ENCODE data around the gene SYT17.

Gene SYT17

DNA sequence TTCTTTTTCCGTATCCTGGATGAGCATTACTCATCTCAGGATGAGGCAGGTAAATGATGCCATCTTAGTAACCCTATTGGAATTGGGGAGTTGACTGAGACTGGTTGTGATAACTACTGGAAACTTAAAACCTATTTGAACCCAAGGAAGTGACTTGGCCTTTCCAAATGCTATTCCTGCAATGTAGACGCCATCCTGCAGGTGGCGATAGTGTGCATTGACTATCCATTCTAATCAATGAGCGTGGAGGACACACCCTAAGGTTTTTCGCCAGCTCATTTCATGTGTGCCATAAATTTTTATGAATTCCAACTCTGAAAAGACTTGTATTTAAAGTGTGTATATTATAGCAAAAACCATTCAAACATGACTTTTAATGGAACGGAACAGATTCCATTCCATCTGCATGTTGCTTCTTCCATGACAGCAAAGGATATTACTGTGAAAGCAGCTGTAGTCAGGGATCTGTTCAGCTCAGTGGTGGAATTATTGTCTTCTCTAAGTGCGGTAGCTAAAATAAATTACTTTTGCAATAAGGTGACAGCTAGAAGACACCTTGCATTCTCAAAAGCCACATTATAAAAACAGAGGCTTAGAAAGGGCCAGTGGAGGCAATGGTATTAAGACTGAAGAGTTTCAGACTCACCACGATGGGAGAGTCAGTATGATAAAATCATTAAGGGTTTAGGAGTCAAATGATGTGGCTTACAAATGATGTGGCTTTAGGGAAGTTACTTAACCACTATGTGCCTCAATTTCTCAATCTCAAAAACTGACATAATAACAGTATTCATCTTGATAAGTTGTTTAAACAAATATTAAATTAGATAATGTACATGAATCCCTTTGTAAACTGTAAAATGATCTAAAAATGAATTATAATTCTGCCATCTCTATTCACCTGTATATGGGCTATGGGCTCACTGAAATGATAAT, 55.5 kb downstream of the SYT17 start:
- DNase-seq = peak; percentile 51

DNA sequence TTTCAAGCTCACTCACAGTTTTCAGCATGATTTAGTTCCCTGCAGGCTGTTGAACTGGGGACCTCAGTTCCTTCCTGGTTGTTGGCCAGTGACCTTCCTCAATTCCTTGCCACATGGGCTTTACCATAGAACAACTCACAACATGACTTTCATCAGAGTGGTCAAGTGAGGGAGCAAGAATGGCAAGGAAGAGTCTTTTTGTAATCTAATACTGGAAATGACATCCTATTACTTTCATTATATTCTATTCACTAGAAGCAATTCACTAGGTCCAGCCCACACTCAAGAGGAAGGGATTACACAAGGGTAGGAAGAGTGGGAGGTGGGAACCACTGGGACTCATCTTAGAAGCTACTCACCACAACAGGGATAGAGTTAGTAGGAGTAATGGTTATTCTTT, 57.6 kb downstream of the SYT17 start:
- DNase-seq = no peak

DNA sequence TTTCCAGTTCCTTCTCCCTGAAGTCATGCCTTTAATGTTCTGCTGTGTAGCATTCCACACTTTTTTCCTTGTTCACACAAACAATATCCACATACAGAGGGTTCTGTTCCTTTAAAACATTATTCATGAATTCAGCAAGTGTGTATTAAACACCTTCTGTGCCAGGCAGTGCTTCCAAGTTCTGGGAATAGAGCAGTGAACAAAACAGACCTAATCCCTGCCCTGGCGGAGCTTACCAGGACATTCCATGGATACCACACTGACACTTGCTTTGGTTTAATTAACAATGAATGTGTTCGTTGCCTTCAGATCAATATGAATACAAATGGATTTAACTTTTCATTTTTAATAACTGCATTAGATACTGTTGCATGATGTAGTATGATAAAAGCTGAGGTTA, 59.6 kb downstream of the SYT17 start:
- no peak for DNase-seq

DNA sequence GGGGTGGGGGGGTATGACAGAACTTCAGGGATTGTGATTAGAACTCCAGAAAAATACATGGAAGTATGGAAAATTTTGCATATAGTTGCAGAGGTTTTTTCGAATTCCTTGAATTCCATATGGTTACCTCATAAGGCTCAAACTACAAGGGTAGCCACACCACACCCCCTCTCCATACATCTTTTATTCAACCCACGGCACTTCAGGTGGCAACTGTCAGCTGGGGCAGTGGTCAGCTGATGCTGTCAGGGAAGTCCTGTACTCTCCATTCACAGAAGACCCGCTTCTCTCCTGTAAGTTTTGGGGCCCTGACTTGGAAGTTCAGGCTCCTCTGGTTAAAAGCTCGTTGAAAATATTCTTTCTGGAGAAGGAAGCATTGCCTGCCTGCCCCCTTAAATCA, 60.0 kb downstream of the SYT17 start:
- DNase-seq = no peak

DNA sequence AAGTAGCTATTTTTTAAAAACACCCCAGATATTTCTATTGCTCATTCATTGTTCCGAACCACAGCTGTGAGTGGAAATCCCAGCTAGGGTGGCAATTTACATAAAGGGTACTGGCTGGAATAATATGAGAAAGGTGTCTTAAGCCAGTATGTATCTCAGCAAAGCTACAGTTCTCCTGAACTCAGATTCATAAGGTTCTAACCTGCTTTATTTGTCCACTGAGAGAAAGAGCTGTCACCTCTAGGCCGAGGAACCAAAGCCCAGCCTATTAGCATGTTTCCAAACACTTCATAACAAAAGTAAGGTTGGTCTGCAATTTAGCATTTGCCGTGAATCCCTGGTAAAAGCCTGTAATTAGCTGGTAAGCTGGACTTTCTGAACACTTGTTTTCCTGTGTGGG, 60.5 kb downstream of the SYT17 start:
- DNase-seq = no peak

DNA sequence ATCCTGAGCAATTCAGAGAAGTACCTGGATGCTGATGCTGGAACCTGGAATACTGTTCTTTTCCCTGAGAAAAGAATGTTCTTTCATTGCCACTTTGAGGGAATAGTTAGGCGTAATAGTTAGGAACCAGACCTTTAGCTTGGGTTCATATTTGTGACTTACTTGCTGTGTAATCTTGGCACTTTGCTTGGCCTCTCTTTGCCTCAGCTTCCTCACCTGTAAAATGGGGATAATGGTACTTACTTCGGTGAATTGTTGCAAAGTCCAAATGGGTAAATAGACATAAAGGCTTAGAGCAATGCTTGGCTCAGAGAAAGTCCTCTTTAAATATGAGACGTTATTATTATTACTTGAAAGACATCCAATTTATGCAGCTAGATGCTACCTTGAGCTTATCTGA, 62.5 kb downstream of the SYT17 start:
- no peak for DNase-seq

DNA sequence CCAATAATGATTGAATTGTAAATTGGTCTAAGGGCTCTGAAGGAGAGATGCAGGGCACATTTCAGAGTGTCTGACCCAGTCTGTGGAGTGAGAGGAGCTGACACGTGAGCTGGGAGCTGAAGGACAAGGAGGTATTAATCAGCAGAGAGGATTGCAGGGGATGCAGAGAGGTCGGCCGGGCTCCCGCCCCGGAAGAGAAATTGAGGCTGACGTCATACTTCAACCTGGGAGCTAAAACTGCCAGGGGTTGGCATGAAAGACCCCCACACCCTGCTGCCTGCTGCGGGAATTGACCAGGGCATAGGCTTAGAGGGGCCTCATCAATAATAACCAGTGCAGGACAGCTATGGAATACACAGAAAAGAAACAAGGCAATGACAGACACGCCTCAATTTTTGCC, 63.8 kb downstream of the SYT17 start:
- no peak for DNase-seq

DNA sequence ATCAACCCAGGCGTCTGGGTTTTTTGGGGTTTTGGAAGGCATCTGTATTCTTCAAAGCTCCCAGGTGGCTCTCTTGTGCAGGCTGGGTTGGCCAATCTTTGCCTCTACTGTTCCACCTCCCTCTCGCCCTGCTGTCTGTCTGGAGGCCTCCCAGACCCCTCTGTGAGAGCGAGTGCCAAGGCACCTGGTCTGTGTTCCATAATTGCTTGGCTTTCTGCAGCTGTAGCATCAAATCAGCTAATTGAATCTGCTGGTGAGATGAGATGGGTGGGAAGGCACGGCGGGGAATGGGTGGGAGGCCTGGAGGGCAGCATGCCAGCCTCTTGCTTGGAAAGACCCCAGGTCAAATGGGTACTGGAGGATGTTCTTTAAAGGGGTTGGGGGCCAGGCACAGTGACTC, 64.9 kb downstream of the SYT17 start:
- no peak for DNase-seq

DNA sequence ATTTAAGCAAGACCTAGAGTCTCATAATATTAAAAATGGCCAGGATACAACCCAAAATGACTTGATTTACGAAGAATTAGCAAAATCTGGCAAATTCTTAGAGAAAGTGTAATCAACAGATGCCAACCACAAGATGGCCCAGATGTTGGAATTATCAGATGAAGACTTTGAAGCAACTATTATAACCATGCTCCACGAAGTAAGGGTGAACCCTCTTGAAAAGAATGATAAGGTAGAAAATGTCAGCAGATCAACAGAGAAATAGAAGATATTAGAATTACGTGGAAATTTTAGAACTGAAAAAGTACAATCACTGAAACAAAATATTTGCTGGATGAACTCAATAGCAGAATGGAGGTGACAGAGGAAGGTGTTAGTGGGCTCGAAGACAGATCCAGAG, 67.4 kb downstream of the SYT17 start:
- DNase-seq = no peak

DNA sequence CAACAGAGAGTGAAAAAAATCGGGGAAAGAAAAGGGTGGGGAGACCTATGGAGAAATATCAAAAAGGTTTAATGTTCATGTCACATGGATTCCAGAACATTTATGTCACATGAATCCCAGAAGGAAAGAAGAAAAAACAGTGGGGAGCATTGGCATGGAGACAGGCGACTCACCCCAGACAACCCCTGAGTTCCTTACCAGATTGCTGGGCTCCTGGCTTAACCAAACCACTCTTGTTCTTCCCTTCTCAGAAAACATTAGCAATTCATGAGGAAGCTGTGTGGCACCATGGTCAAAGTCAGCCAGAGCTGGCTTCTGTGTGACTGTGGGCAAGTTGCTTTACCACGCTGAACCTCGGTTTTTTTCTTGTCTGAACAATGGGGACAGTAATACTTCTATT, 67.8 kb downstream of the SYT17 start:
- DNase-seq = no peak

DNA sequence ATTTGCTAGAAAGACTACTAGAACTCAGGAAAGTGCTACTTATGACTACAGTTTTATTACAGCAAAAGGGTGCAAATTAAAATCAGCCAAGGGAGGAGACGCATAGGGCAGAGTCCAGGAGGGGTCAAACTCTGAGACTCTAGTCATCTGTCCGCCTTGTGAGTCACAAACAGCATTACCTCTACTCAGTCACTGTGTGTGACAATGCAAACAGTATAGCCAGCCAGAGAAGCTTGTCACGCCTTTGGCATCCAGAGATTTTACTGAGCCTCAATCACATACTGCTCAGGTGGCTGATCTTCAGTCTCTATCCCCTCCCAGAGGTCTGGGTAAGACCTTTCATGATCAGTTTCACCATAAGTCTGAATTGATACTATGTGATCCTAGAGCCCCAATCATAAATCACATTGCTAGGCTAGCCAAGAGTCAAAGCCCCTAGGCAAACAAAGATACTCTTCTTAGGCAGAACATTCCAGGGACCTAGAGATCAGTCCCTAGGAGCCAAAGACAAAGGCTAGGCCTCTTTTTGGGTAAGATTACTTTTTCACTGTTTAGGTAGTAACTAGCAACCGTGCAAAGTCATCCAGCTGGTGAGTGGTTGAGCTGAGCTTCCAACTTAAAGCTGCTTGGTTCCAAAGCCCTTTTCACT, 68.6 kb downstream of the SYT17 start:
- DNase-seq = no peak

DNA sequence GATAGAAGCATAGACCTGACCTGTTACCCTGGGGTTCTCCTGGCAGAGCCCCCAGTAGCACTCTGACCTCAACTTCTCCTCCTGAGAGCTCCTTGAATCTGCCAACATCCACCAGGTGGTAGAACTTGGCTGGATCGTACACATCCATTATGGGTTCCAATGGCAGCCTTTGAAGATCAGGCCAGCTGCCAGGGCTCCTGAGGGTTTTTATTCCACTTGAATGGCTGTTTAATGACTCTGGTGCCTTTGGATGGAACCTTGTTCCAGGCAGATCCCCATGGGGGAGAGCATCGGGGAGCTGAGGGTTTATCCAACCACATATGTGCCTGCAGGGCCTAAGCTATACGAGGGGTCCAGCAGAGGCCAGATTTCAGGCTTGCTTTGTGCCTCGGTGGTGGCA, 70.4 kb downstream of the SYT17 start:
- DNase-seq = no peak

DNA sequence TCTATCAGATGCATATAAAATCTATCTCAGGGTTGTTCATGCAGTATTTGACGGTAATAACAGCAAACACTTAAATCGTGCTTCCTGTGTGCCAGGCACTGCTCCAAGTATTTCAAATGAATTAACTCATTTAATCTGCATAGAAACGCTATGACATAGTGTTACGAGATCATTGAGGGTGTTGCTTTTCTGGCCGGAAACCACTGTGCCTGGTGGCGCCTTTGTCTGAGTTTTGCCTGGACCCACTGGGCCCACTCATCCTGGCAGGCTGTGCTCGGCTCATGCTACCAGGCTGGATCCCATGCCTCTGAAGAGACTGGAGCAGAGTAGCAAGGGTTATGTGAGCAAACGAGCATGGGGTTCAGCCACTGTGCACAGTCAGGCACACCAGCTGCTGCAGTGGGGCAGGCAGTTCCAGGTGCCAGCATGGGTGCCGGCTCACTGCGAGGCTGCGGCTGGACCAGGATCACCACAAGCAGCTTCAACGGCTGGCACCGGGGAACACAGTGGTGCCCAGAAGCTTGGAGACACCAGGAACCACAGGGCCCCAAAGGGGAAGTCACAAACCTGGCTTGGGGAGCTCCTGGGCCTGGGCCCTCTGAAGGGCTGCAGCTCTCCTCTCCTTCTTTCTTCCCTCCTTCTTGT, 71.6 kb downstream of the SYT17 start:
- DNase-seq = no peak

DNA sequence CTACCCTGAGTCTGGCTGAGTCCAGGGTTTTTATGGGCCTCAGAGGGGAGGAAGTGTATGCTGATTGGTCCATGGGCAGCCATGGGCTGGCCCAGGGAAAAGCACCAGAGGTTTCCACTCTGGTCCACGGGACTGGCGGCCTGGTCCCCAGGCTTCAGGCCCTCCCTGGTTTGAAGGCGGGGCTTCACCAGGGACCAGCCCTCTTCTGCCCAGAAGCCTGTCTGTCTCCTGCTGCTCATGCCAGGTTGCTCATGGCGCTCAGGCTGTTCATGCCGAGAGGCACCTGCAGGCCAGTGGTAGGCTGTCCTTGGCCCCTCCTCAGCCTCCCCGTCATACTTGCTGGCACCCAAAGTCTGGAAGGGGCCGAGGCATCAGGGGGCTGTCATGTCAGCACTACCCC, 72.5 kb downstream of the SYT17 start:
- no peak for DNase-seq

DNA sequence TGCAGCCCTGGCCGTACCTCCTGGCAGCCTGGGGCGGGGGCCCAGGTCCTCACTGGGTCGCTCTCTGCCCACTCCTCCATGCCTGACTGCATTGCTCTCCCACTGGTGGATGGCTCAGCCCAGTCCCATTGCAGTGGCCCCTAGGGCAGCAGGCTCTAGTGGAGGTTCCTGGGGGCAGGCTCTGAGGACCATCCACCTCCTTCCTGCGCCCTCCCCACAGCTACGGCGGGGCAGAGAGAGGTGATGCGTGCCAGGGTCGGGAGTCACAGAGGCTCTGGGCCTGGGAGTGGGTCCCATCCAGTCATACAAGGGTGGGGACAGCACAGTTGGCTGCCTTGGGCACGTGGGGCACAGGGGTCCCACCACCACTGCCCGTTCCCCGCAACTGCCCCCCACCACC, 73.5 kb downstream of the SYT17 start:
- DNase-seq = no peak

DNA sequence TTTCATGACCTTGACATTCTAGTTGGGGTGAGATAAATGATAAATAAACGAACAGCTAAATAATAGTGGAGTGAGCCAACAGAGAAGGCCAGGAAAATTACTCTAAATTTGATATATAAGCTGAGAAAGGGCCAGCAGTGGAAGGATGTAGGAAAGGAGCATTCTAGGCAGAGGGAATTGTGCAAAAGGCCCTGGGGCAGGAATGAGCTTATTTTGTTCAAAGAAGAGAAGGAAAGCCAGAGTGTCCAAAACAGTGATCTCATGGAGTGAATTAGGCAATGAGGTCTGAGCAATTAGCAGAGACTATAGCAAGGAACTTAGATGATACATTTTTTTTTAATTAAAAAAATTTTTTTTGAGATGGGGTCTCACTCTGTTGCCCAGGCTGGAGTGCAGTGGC, 74.1 kb downstream of the SYT17 start:
- DNase-seq = no peak

DNA sequence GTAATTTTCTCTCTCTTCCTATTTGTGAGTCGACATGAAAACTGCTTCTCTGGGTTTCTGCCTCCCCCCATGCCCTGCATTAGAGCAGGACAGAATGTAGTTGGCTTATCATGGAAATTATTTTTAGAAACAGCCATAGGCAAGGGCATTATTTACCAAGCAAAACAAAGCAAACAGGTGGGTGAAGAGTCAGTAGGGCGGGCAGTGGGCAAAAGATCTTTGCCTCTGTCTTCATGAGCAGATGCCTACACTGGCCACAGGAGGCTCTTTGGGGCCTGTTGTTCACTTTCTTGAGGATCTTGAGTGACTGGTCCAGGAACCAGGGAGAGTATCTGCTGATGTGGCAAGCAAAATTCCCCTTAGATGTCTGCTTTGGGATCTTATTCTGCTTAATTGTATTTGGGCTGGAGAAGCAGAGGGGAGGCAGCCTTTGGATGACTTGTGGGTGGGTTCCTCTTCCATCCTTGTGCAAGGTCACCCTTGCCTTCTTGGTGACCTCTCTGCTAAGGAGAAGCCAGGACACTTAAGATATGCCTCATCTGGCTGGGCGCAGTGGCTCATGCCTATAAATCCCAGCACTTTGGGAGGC, 75.0 kb downstream of the SYT17 start:
- DNase-seq = no peak

DNA sequence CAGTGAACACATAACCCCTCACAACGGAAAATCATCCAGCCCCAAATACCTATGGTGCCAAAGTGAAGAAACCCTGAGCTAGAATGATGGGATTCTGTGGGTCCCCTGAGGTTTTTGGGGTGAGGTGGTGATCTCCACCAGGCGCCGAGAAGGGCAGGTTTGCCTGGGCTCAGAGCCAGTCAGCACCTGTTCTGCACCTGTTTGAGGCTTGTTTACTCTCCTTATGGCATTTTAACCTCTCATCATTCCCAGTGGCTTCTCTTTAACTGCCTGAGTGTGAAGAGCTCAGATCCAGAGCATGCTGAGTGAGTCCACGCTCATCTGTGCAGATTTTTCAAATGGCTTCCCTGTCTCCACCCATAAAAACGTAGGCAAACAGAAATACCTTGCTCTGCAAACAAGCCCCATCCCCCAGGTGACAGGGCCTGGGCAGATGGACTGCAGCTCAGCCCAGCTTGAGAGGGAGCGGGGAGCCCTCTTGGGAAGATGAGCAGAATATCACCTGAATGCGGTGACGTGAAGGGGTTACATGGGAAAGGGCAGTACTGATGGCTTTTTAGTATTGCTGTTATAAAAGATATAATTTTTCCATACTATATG, 77.4 kb downstream of the SYT17 start:
- no peak for DNase-seq

DNA sequence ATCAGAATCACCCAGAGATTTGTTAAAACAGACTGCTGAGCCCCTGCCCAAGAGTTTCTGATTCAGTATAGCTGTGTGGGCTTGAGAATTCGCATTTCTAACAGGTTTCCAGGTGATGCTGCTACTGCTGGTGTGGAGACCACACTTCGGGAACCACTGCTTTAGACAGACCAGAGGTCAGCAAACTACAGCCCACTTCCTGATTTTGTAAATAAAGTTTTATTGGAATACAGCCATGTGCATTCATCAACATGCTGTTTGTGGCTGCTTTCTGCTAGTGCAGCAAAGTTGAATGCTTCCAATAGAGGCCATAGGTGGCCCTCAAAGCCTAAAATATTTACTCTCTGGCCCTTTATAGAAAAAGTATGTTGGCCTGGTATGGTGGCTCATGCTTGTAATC, 84.9 kb downstream of the SYT17 start:
- no peak for DNase-seq

DNA sequence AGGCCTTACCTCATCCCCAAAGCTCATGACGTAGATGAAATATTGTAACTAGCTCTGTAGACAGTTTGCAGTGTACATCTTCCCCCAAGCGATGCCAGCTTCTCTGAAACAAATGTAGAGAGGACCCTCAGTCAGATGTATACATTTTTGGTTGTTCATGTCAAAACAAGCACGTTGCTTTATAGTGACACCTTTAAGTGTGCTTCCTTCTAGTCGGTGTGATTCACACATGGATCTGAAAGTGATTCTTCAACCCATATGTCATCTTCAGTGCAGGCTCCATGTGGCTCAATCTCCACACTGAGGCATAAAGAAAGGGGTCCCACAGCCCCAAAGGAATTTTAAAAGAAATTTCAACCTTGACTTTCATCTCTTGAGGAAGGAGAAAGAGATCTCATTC, 86.6 kb downstream of the SYT17 start:
- DNase-seq = no peak

DNA sequence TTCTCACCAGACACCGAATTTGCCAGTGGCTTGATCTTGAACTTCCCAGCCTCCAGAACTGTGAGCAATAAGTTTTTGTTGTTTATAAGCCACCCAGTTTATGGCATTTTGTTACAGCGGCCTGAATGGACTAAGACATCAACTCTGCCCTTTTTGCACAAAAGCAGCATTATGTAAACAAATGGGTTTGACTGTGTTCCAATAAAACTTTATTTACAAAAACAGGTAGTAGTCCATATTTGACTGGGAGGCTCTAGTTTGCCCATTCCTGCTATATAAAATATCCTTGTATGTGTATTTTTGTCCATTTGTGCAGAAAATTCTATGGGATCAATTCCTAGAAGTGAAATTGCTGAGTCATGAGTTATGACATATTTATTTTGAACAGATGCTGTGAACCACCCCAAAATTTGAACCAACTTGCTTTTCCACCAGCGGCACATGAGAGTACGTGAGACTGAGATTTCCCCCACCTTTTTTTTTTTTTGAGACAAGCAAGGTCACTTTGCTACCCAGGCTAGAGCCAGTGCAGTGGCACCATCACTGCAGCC, 96.2 kb downstream of the SYT17 start:
- DNase-seq = no peak

DNA sequence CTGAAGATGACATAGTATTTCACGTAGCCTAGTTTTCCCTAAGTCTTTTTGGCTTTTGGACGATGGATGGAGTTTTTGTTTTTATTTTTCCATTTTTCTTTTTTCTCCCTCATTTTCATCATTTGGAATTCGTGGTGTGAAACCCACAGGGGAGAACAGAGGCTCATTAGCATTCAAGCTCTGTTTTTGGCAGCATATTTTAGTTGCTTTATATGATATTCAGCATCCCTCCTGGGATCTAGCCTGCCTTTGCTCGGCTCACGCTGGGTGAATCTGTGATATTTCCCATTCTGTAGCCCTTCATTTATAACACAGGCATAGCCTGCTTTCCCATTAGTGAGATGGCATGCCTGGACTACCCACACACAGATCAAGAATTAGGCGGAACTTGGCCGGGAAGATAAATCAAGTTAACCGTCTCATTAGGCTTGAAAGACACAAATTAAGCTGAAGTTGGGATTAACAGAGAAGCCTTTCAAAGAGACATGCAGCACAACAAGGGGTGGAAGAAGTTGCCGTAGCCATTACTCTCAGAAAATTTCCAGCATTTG, 97.4 kb downstream of the SYT17 start:
- DNase-seq = no peak

DNA sequence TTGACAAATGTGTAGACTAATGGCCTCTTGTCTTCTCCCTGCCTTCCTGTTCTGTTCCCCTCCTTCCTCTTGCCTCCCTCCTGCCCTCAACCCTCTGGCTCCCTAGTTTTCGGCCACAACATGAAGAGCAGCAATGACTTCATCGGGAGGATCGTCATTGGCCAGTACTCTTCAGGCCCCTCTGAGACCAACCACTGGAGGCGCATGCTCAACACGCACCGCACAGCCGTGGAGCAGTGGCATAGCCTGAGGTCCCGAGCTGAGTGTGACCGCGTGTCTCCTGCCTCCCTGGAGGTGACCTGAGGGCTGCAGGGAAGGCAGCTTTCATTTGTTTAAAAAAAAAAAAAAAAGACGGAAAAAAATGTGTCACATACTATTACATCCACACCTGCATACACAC, 98.7 kb downstream of the SYT17 start:
- no peak for DNase-seq
